HG02938 (cell line): ENCODE data around the gene DAND5.
"Not testable (repeated sequence)": the region's sequence is repeated elsewhere in the genome, so short reads cannot be mapped to it uniquely, and the experiment has no call there.

Source experiments
- ATAC-seq: cut with Tn5 transposase; IDR thresholded peaks from one replicate; pipeline ENCODE4 v1.9.1; 2021; ENCODE audit warnings: mild to moderate bottlenecking, moderate library complexity; ENCODE audit not compliant: unreplicated experiment

DAND5 gene

DNA sequence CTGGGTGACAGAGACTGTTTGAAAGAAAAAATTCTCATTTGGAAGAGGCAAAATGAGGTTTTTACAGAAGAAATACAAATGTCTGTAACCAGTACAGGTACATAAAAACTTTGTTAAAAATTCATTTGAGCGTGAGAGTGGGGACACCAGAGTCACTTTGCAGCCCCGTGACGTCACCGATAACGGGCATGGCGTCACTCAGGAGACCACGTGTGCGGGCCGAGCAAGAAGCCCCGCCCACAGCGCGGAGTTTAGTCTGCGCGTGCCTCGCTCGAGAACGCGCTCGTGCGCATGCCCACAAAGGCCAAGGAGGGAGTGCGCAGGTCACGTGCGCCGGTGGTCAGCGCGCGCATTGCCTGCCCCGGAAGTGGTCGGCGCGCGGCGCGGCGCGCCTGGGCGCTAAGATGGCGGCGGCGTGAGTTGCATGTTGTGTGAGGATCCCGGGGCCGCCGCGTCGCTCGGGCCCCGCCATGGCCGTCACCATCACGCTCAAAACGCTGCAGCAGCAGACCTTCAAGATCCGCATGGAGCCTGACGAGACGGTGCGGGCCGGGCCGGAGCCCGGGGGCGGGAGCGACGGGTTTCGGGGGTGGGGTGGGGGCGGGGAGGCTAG is 23.8 kb upstream of the DAND5 start, which contains the start of gene RAD23A:
RAD23A (plus strand) TSS at position 384 of the 613 bp plus-strand sequence; CDS start at position 471, 87 bp downstream.
- peak; percentile 59 for ATAC-seq

DNA sequence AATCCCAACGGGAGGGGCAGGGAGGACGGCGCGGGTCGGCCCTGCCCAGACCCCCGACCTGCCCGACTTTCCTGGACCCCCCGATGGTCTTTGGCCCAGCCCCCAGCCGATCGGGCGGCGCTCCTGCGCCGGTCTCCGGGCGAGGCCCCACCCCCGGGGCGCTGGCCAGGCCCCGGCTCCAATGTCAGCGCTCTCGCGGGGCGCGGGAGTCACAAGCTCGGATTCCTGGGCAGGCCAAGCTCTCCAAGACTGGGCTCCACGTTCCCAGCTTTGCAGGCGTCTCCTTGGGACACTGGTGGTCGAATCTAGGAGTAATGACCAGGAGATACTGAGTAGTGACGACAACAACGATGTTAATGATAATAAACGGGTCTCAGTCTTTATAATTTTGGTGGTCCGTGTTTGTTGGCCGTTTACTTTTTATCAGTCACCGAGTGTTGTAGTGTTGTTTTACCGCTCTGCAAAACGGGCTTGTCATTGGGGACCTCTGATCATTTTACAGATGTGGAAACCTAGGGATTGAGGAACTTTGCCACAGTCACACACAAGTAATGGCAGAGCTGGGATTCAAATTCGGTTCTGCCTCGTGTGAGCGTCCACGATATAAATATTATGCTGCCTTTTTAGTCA is 23.2 kb upstream of the DAND5 start:
- ATAC-seq = peak; percentile 29

DNA sequence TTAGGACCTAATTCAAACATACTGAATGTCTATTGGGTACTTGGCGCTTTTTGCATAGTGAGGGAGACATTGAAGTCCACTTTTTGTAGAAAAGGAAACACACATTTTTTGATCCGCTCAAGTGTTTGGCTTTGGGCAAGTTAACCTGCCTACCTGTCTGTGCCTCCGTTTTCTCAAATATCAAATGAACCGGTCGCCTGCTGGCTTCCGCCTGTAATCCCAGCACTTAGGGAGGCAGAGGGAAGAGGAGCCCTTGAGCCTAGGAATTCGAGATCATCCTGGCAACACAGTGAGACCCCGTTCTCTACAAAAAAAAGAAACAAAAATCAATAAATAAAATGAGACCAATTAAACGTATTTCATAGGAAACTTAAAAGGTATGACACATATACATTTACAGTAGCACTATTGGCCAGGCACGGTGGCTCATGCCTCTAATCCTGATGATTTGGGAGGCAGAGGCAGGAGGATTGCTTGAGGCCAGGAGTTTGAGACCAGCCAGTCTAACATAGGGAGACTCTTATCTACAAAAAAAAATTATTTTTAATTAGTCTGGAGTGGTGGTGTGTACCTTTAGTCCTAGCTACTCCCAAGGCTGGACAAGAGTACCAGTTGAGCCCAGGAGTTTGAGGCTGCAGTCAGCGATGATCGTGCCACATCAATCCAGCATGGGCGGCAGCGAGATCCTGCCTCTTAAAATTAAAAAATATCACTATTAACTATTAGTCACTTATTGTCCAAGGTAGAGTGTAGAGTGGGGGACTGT is 22.5 kb upstream of the DAND5 start:
- no peak for ATAC-seq

DNA sequence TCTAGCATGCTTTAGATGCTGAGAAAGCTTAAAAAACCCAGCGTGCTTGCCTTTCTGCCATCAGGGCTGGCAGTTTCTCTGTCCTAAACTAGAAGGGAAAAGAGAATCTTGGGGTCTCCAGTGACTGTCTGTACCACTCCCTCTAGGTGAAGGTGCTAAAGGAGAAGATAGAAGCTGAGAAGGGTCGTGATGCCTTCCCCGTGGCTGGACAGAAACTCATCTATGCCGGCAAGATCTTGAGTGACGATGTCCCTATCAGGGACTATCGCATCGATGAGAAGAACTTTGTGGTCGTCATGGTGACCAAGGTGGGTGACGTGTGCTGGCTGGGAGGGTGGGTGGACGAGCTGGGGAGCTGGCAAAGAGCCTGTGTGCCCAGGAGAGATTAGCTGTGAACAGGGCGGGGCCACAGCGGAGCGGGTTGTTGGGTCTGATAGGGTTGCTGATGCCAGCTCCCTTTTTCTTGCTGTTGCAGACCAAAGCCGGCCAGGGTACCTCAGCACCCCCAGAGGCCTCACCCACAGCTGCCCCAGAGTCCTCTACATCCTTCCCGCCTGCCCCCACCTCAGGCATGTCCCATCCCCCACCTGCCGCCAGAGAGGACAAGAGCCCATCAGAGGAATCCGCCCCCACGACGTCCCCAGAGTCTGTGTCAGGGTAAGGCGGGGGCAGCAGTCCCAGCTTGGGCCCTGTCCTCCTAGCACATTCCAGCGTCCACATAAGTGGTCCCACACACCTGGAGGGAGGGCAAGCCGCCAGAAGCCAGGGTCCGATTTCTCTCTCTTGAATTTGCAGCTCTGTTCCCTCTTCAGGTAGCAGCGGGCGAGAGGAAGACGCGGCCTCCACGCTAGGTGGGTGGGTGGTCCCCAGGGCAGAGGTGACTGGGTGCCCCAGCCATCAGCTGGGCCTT is 21.4 kb upstream of the DAND5 start:
- no peak for ATAC-seq

DNA sequence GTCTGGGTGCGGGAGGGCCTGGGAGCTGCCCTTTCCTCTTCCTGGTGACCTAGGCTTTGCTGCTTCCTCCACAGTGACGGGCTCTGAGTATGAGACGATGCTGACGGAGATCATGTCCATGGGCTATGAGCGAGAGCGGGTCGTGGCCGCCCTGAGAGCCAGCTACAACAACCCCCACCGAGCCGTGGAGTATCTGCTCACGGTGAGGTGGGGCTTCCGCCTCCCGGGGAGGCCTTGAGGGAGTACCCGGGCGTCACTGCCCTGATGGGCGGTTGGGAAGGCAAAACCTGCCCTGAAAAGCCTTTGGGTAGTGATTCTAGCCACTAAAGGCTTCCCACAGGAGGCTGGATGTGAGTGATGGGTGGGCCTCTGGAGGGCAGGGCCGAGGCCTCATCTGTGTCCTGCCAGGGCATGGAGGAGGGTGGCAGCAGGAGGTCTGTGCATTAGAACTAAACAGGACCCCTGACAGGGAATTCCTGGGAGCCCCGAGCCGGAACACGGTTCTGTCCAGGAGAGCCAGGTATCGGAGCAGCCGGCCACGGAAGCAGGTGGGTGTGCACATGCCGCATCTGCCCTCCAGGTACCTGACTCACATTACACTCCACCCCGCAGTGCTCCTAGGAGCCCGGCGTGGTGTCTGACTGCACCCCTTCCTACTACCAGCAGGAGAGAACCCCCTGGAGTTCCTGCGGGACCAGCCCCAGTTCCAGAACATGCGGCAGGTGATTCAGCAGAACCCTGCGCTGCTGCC is 20.6 kb upstream of the DAND5 start:
- no peak for ATAC-seq

DNA sequence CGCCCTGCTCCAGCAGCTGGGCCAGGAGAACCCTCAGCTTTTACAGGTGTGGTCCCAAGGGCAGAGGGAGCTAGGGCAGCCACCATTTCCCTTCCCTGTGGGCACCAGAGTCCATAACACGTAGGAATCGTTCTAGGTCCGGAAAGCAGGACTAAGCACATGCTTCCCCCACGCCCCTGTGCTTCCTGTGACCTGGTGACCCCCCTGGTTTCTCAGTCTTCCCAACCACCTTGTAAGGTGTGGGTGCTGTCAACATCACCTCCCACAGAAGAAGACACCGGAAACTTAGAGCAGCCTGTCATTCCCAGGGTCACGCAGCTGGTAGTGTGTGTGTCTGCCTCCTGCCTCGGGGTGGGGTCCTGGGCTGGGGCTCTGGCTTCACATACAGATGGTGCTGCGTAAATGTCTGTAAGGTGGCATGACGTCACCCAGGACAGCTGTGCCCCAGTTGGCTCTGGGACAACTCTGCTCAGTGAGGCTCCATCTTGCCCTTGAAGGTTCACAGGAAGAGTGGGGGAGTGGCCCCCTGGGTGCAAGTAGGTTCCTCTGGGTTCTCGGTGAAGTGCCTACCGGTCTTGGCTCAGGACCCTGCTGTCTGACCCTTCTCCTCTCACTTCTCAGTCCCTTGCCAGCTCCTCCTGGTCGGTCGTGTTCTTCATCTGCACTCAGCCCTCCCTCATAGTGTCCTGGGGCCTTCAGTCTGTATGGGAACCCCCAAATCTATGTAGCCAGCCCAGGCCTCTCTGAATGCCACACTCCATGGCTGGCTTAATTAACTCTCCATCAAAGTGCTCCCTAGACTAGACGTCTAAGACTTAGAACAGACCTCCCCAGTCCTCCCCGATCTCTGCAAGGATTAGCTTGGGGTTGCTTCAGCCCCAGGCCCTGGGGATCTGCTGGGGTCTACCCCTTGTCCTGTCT is 19.8 kb upstream of the DAND5 start:
- no peak for ATAC-seq

DNA sequence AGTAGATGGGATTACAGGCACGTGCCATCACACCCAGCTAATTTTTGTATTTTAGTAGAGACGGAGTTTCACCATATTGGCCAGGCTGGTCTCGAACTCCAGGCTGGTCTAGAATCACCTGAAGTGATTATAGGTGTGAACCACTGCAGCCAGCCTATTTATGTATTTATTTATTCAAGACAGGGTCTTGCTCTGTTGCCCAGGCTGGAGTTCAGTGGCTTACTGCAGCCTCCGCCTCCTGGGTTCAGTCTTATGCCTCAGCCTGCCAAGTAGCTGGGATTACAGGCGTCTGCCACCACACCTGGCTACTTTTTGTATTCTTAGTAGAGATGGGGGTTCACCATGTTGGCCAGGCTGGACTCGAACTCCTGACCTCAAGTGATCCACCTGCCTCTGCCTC is 17.3 kb upstream of the DAND5 start:
- ATAC-seq = not testable (repeated sequence)

DNA sequence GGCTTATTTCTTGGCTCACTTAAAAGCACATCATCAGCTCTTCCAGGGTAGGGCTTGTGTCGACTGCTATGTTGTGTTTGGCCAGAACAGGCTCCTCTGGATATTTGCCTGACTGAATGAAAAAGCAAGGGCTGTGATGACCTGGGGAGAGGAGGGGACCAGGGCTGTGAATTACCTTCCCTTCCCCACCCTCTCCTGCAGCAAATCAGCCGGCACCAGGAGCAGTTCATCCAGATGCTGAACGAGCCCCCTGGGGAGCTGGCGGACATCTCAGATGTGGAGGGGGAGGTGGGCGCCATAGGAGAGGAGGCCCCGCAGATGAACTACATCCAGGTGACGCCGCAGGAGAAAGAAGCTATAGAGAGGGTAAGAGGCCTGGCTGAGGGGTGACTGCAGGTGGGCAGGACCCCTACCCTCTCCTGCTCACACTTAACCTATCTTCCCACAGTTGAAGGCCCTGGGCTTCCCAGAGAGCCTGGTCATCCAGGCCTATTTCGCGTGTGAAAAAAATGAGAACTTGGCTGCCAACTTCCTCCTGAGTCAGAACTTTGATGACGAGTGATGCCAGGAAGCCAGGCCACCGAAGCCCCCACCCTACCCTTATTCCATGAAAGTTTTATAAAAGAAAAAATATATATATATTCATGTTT is 16.8 kb upstream of the DAND5 start:
- ATAC-seq = no peak

DNA sequence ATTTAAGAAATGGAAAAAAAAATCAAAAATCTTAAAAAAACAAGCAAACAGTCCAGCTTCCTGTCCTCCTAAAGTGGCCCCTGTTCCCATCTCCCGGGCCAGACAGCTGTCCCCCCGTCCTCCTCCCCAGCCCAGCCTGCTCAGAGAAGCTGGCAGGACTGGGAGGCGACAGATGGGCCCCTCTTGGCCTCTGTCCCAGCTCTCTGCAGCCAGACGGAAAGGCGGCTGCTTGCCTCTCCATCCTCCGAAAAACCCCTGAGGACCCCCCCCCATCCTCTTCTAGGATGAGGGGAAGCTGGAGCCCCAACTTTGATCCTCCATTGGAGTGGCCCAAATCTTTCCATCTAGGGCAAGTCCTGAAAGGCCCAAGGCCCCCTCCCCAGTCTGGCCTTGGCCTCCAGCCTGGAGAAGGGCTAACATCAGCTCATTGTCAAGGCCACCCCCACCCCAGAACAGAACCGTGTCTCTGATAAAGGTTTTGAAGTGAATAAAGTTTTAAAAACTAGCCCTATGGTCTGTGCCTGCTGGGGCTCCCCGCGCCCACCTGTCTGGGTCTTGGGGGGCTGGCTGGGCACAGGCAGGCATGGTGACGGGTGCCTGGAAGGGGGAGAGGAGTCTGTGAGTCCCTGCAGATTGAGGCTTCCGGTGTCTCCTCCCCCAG is 16.1 kb upstream of the DAND5 start:
- ATAC-seq = no peak

DNA sequence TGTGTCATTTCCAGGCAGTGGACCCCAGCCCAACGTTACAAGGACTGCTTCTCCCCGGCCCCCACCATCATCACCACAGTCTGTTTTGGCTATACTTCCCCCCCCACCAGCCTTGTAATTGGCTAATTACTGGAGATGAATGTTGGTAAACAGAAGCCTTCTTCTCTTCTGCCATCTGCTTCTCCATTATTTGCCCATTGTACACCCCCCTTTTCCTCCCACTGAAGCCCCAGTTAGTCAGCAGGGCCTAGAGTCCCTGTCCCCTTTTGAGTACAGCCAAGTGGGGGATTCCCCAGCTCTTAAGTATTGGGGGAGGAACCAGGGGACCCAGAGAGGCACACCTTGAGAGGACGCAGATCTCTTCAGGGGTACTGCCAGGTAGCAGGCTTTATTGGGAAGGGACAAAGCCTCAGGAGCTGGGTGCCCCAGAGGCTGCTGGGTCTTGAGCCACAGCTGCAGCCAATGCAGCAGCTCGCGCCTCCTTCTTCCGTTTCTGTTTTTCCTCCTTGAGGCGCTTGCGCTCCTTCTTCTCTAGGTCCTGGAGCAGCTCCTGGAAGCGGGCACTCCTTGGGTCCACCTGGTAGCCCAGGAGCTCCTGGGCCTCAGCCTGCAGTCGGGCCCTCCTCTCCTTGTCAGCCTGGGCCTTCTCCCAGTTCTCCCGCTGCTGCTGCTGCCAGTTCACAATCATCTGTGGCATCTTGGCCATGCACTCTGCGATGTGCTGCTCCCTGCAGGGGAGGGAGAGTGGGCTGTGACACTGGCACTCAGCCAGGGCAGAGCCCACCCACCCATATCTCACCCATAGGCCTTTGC is 15.4 kb upstream of the DAND5 start:
- ATAC-seq = no peak

DNA sequence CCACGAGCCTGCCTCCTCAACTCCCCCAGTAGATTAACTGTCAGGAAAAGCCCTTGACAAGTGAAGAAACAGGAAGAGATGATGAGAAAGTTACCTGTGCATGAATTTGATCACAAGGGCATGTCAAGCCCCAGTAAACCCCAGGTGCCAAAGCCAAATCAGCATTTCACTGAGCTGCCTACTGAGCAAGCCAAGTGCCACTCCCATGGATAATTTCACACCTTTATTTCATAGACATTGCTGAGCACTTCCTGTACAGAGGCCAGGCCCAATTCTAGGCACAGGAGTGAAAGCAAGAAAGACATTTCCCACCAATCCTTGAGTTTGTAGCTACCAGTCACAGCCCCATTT is 14.8 kb upstream of the DAND5 start:
- no peak for ATAC-seq

DNA sequence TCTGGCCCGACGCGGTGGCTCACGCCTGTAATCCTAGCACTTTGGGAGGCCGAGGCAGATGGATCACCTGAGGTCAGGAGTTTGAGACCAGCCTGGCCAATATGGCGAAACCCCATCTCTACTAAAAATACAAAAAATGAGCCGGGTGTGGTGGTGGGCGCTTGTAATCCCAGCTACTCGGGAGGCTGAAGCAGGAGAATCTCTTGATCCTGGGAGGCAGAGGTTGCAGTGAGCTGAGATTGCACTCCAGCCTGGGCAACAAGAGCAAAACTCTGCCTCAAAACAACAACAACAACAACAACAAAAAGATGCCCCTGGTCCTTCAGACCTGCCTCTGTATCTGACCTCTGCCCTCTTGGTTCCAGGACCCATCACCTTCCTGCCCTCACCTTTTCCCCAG is 13.8 kb upstream of the DAND5 start:
- ATAC-seq = not testable (repeated sequence)

DNA sequence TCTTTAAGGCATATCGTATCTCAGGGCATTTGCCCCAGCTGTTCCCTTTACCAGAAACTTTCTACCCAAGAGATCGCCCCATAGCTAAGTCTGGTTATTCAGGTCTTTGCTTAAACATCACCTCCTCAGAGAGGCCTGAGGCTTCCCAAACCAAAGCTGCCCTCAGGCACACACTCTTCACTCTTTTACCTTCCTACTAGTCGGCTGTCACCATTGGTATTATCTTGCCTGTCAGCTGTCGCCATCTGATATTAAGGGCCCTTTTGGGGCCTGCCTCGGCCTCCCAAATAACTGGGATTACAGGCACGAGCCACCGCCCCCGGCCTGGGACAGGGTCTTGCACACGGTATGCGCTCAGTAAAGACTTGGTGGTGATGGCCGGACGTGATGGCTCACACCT is 13.4 kb upstream of the DAND5 start:
- ATAC-seq = no peak

DNA sequence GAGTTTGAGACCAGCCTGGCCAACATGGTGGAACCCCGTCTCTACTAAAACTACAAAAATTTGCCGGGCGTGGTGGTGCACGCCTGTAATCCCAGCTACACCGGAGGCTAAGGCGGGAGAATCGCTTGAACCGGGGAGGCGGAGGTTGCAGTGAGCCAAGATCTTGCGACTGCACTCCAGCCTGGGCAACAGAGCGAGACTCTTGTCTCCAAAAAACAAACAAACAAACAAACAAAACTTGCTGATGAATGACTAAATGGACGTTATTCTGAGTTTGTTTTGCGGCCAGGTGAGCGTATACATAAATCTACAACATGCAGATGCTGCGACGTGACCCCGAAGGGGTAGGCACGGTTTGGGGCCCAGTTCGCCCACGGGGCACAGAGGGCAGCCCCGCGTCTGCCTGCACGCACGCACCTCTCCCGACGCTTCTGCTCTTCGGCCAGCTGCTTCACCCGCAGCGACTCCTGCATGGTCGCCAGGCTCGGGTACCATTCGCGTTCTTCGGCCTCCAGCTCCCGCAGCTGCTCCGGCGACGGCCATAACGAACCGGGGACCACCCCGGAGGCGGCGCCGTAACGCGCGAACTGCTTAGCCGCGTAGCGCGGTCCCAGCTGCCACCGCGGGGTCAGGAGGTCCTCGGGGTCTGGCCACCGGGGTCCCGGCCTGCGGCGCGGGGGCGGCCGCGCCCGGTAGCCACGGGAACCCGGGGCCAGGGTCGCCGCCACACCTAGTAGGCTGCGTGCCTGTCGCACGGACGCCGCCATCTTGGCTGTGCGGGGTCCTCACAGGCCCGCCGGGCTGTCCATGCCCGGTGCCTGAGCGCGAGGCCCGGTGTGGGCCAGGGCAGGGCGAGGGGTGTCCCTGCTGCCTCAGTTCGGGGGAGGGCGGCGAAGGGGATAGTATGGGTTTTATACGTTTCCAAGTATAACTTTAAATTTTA is 12.7 kb upstream of the DAND5 start, which contains the start of gene GADD45GIP1:
GADD45GIP1 (minus strand) TSS at position 778 of the 943 bp plus-strand sequence; CDS start at position 767, 11 bp downstream.
- ATAC-seq = peak; percentile 68

DNA sequence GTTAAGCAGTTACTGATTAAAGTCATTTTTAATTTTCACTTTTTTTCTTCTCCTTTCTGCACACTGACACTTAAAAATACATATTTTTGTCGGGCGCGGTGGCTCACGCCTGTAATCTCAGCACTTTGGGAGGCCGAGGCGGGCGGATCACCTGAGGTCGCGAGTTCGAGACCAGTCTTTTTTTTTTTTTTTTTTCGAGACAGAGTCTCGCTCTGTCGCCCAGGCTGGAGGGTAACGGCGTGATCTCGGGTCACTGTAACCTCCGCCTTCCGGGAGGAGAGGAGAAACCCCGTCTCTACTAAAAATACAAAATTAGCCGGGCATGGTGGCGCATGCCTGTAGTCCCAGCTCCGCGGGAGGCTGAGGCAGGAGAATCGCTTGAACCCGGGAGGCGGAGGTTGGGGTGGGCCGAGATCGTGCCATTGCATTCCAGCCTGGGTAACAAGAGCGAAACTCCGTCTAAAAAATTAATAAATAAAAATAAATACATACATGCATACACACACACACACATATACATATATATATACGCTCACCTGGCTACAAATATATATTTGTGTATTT is 11.9 kb upstream of the DAND5 start:
- ATAC-seq = not testable (repeated sequence)

DNA sequence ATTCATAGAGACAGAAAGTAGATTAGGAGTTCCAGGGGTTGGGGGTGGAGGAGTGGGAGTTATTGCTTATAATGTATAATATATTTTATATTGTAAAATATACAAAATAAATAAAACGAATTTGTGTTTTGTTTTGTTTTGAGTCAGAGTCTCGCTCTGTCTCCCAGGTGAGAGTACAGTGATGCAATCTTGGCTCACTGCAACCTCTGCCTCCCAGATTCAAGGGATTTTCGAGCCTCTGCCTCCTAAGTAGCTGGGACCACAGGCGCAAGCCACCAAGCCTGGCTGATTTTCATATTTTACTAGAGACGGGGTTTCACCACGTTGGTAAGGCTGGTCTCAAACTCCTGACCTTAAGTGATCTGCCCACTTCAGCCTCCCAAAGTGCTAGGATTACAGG is 9.9 kb upstream of the DAND5 start:
- no peak for ATAC-seq
